Thyroid gland (tissue), 4 donors: Measurements from ENCODE around the gene MAPK1IP1L. TPM values are rescaled to one million over a fixed set of nuclear protein-coding genes. Genes with fewer than 3 reads are reported as not detected.
"Not testable (repeated sequence)": the region's sequence is repeated elsewhere in the genome, so short reads cannot be mapped to it uniquely, and the experiment has no call there.

ENCODE experiments used
- DNase-seq, 2 donors: peaks; one replicate each; pipeline ENCODE4 v3.0.0-alpha.2; 2019
- H3K27ac ChIP-seq, 3 donors: fragments of 200-600 bp; sonication (generic); 1 replicate in 2 of 3; 2 replicates in 1 of 3; pipeline ENCODE4 v1.5.1; 2016 to 2019; ENCODE audit warnings: mild to moderate bottlenecking in 1 of 3, moderate library complexity in 1 of 3
- H3K27me3 ChIP-seq: fragments of 200-600 bp; sonication (generic); one replicate; pipeline ENCODE4 v1.5.1; 2019
- H3K36me3 ChIP-seq, 2 donors: fragments of 200-600 bp; sonication (generic); one replicate each; pipeline ENCODE4 v1.5.1; 2016 to 2019
- H3K4me1 ChIP-seq, 2 donors: fragments of 200-600 bp; sonication (generic); one replicate each; pipeline ENCODE4 v1.5.1; 2017 to 2019
- H3K4me3 ChIP-seq, 3 donors: fragments of 200-600 bp; sonication (generic); replicated peaks in 1 of 3; 1 replicate in 2 of 3; 2 replicates in 1 of 3; pipeline ENCODE4 v1.5.1; 2016; ENCODE audit warnings: mild to moderate bottlenecking in 1 of 3
- H3K9me3 ChIP-seq: fragments of 200-600 bp; sonication (generic); one replicate; pipeline ENCODE4 v1.5.1; 2017
- POLR2A ChIP-seq, 2 donors: fragments of 450-650 bp; IDR thresholded peaks; one replicate each; pipeline ENCODE4 v1.6.1; 2017; ENCODE audit warnings: antibody characterized with exemption in 2 of 2, mild to moderate bottlenecking in 2 of 2, moderate library complexity in 1 of 2
- WGBS, 2 donors: methylation state at CpG; one replicate each; pipeline ENCODE4 v1.1.5; 2017; 5-methylcytosine and 5-hydroxymethylcytosine counted together
- intact Hi-C: fragments of 100-400 bp; cut with DNase I; formaldehyde crosslinking; loops from one replicate; pipeline ENCODE4 v1.15.1; 2023
- total RNA-seq, 4 donors: library from RNA; depleted of rRNA; stranded (reverse); fragments of >200 nt; gene quantifications; one replicate each; pipeline ENCODE4 v1.2.3, GENCODE V29; 2016
- TF ChIP-seq, protein P1 (sequence below), 6 experiments: fragments of 200-600 bp in 3 of 6; fragments of 450-650 bp in 3 of 6; sonication (generic) in 3 of 6; IDR thresholded peaks; one replicate each; pipeline ENCODE4 v1.5.1; 2016 to 2019; ENCODE audit warnings: antibody characterized with exemption in 6 of 6, mild to moderate bottlenecking in 2 of 6, inconsistent platforms in 1 of 6, moderate library complexity in 1 of 6

MAPK1IP1L gene
- total RNA-seq: 10 to 100 TPM; 56.6 to 89.9 (median 69.6) TPM

DNA sequence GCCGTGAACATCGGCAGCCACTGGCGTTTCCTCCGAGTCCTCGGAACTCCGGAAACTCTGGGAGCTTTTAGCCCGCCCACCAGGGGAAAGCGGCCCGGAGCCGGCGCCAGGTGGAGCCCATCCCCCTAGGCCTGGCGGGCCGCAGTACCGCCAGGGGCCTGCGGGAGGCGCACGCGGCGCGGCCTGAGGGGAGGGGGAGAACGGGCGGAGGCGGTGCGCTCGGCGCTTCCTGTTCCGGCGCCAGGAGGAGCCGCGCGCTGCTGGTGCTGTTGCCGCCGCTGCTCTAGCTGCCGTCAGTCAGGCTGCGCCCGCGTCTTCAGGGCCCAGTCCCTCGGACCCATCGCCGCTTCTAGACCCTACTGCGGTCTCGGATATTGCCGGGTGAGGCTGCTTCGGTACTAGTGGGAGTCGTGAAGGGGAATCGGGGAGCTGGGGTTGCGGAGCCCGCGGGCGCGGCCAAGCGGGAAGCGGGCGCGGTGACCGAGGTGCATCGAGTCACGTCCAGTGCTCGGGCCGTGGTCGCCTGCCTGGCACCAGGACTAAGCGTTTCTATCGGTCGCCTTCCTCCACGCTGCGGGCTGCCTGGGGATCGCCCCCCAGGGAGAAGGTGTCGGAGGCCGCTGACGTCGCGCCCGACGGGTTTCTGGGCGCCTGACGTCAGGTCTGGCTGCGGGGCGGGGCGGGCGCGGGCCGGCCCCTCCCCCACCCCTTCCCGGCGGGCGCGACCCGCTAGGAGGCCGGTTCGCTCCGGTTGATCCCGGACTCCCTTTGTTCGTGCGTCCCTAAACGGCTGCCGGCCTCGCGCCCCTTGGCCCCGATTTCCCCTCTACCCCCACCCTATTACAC lies at the start of gene MAPK1IP1L:
Gene MAPK1IP1L (plus strand): TSS at position 225 of the 846 bp plus-strand sequence. CDS start 10,037 bp downstream, outside the sequence.
- no peaks in the 10 kb centered on the region for H3K36me3 ChIP-seq
- H3K4me3 ChIP-seq: peak within 1 kb of the TSS; percentile 81 to 98 (median 90)
- H3K27ac ChIP-seq: peak within 1 kb of the TSS; percentile 98 to 100 (median 100)
- no peaks in the 10 kb centered on the region for H3K9me3 ChIP-seq
- WGBS, 2 donors: 0% methylated on average over 28 to 30 of the region's 98 CpGs
- H3K27me3 ChIP-seq: no peaks in the 10 kb centered on the region
- intact Hi-C loops: no loop called here
- TF ChIP-seq, protein P1, sequence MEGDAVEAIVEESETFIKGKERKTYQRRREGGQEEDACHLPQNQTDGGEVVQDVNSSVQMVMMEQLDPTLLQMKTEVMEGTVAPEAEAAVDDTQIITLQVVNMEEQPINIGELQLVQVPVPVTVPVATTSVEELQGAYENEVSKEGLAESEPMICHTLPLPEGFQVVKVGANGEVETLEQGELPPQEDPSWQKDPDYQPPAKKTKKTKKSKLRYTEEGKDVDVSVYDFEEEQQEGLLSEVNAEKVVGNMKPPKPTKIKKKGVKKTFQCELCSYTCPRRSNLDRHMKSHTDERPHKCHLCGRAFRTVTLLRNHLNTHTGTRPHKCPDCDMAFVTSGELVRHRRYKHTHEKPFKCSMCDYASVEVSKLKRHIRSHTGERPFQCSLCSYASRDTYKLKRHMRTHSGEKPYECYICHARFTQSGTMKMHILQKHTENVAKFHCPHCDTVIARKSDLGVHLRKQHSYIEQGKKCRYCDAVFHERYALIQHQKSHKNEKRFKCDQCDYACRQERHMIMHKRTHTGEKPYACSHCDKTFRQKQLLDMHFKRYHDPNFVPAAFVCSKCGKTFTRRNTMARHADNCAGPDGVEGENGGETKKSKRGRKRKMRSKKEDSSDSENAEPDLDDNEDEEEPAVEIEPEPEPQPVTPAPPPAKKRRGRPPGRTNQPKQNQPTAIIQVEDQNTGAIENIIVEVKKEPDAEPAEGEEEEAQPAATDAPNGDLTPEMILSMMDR (IDR thresholded peaks at IDR 0.05): peak; percentile 87 to 100 (median 100)
- TF ChIP-seq POLR2A (IDR thresholded peaks at IDR 0.05): peak; percentile 98 to 99
- peaks cover 11 to 20% of the 10 kb centered on the region in 2 donors for H3K4me1 ChIP-seq
- DNase-seq: peak; percentile 88 to 92

DNA sequence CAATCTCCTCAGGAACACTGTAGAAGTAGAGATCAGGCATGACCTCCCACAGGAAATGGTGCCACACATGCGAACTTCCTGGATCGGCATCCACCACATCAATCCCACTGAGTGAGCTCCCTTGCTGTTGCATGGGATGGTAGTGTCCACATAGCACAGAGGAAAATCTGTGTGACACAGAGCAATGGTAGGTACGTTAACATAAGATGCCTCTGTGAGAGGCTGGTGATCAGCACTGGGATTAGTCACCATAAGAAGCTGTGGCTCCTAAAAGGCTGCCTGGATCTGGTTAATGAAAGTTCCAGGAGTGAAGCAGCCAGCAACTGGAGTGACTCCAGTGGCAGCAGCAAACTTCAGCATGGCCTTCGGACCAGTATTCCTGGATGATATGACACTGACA lies 46.4 kb upstream of the MAPK1IP1L start:
- Histone ChIP-seq H3K4me3 (no peak overlapping the region), H3K4me1 (no peaks in the 10 kb centered on the region), H3K9me3 (no peaks in the 10 kb centered on the region), H3K27ac (no peak overlapping the region), H3K27me3 (no peaks in the 10 kb centered on the region), H3K36me3 (no peaks in the 10 kb centered on the region)
- no peak for TF ChIP-seq POLR2A (IDR thresholded peaks at IDR 0.05)
- TF ChIP-seq, protein P1 (IDR thresholded peaks at IDR 0.05): no peak
- intact Hi-C loops: no loop called here
- no peak for DNase-seq
- WGBS, 2 donors: 70 to 80% methylated on average over 4 of the region's 4 CpGs

DNA sequence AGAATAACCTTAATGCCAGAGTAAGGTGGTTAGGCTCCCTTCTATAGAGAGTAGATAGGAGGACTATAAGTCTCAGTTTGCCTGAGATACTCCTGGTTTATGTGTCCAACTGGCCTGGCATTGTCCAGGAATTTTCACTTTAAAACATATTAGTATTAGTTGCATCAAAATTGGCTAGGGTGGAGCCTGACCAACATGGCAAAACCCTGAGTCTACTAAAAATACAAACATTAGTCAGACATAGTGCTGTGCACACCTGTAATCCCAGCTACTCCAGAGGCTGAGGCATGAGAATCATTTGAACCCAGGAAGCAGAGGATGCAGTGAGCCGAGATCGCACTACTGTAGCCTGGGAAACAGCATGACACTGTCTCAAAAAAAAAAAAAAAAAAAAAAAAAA lies 36.4 kb upstream of the MAPK1IP1L start:
- no peaks in the 10 kb centered on the region for H3K27me3 ChIP-seq
- WGBS, 2 donors: 88 to 92% methylated on average over 2 of the region's 2 CpGs
- no peaks in the 10 kb centered on the region for H3K9me3 ChIP-seq
- H3K27ac ChIP-seq: no peak overlapping the region
- TF ChIP-seq POLR2A (IDR thresholded peaks at IDR 0.05): no peak
- TF ChIP-seq, protein P1 (IDR thresholded peaks at IDR 0.05): no peak
- no peak overlapping the region for H3K4me3 ChIP-seq
- no peaks in the 10 kb centered on the region for H3K36me3 ChIP-seq
- DNase-seq: no peak
- intact Hi-C loops: no loop called here
- no peaks in the 10 kb centered on the region for H3K4me1 ChIP-seq

DNA sequence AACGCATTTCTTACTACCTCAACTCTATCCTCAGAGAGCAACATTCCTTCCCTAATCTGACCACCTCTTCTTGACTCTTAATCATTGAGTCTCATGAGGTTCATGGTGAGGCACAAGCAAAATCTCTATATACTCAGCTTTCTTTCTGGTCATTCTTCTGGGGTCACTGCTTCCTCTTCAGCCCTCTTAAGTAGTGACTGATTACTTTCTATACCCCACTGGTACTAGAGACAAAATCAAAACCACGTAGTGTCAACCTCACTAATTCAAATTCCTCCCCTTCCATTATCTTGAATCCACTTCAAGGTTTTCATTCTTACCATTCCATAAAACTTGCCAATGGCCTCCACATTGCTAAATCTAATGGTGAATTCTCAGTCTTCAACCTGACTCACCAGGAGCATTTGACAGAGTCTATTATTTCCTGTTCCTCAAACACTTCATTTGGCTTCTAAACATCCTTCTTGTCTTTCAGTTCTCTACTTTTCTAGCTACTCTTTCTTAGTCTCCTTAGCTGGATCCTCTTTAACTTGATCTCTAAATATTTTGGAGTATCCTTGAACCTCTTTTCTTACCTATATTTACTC lies 31.4 kb upstream of the MAPK1IP1L start:
- no peak for DNase-seq
- H3K27me3 ChIP-seq: no peaks in the 10 kb centered on the region
- TF ChIP-seq, protein P1 (IDR thresholded peaks at IDR 0.05): no peak
- TF ChIP-seq POLR2A (IDR thresholded peaks at IDR 0.05): no peak
- 95% methylated on average over 2 of the region's 2 CpGs for WGBS, 2 donors
- H3K27ac ChIP-seq: no peak overlapping the region
- intact Hi-C loops: no loop called here
- H3K9me3 ChIP-seq: no peaks in the 10 kb centered on the region
- no peaks in the 10 kb centered on the region for H3K36me3 ChIP-seq
- H3K4me1 ChIP-seq: no peaks in the 10 kb centered on the region
- no peak overlapping the region for H3K4me3 ChIP-seq

DNA sequence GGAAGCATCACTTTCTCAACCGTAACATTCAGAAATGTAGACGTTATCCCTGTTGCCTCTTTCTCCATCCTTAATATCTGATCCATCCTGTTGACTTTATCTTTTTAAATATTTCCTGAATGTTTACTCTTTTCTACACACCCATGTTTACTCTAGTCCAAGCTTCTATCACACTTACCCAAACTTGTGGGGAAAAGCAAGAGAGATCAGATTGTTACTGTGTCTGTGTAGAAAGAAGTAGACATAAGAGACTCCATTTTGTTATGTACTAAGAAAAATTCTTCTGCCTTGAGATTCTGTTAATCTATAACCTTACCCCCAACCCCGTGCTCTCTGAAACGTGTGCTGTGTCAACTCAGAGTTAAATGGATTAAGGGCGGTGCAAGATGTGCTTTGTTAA lies 27.1 kb upstream of the MAPK1IP1L start:
- H3K27ac ChIP-seq, DNase-seq, H3K27me3 ChIP-seq, H3K36me3 ChIP-seq, H3K4me3 ChIP-seq, H3K9me3 ChIP-seq, intact Hi-C loops: not testable (repeated sequence)
- H3K4me1 ChIP-seq: peaks cover 13 to 19% of the 10 kb centered on the region in 2 donors
- 63 to 85% methylated on average over 5 of the region's 5 CpGs for WGBS, 2 donors
